Ishikawa (cell line): Measurements from ENCODE around the gene MLLT3.
A peak's percentile ranks its signal among the peaks of the same experiment; 100 is the strongest.

Experiments used
- CEBPB ChIP-seq: IDR thresholded peaks from 2 replicates; pipeline ENCODE4 v1.6.1; 2012
- CREB1 ChIP-seq: IDR thresholded peaks from 2 replicates; pipeline ENCODE4 v1.6.1; 2012; ENCODE audit warnings: low read depth
- EGR1 ChIP-seq: IDR thresholded peaks from 2 replicates; pipeline ENCODE4 v1.6.1; 2012
- EP300 ChIP-seq: IDR thresholded peaks from 2 replicates; pipeline ENCODE4 v1.6.1; 2012; ENCODE audit warnings: borderline replicate concordance
- FOXM1 ChIP-seq: IDR thresholded peaks from 2 replicates; pipeline ENCODE4 v1.6.1; 2012; ENCODE audit warnings: low read depth, borderline replicate concordance
- NFIC ChIP-seq: IDR thresholded peaks from 2 replicates; pipeline ENCODE4 v1.6.1; 2012
- RAD21 ChIP-seq: IDR thresholded peaks from 2 replicates; pipeline ENCODE4 v1.6.1; 2012; ENCODE audit warnings: low read depth
- TAF1 ChIP-seq: IDR thresholded peaks from 2 replicates; pipeline ENCODE4 v1.6.1; 2012; ENCODE audit warnings: low read depth, mild to moderate bottlenecking
- TCF12 ChIP-seq: IDR thresholded peaks from 2 replicates; pipeline ENCODE4 v1.6.1; 2012; ENCODE audit warnings: low read depth
- TEAD4 ChIP-seq: IDR thresholded peaks from 2 replicates; pipeline ENCODE4 v1.6.1; 2012
- YY1 ChIP-seq: IDR thresholded peaks from 2 replicates; pipeline ENCODE4 v1.6.1; 2012; ENCODE audit warnings: low read depth
- ZBTB7A ChIP-seq: IDR thresholded peaks from 2 replicates; pipeline ENCODE4 v1.6.1; 2012; ENCODE audit warnings: low read depth
- TF ChIP-seq, protein P1 (sequence below): IDR thresholded peaks from 2 replicates; pipeline ENCODE4 v1.6.1; 2012; ENCODE audit warnings: low read depth, mild to moderate bottlenecking
- TF ChIP-seq, protein P2 (sequence below): IDR thresholded peaks from 2 replicates; pipeline ENCODE4 v1.6.1; 2012
- TF ChIP-seq, protein P3 (sequence below): IDR thresholded peaks from 2 replicates; pipeline ENCODE4 v1.6.1; 2012

The MLLT3 gene

DNA sequence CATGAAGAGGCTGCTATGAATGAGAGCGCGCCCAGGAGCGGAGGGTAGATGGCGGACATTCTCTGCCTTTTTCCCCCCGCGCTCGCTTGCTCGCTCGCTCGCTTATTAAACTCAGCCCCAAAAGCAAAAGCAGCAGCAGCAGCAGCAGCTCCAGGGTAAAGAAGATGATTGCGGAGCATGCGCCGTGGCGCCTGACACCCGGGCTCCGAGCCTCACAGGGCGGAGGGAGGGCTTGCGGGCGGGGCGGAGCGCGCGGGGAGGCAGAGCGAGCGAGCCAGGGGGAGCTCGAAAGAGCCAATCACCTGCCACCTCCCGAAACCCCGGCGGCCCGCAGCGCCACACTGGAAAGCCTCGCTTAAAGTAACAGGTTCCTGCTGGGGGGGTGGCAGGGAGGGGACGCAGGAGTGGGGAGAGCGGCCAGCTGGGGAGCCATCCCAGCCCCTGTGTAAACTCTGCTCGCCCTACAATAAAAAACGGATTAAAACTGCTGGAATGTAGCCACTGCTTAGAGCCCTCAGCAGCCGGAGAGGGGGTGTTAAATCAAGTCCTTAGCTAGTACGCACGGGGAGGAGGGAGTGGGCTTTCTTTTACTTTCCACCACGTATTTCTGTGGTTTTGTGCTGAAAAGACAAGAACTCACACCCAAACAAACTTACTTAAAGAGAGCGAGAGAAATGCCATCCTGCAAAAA, at the start of gene MLLT3:
Gene MLLT3, minus strand, starts transcription at position 170 of the 691 bp plus-strand sequence.
- TF ChIP-seq, protein P1, sequence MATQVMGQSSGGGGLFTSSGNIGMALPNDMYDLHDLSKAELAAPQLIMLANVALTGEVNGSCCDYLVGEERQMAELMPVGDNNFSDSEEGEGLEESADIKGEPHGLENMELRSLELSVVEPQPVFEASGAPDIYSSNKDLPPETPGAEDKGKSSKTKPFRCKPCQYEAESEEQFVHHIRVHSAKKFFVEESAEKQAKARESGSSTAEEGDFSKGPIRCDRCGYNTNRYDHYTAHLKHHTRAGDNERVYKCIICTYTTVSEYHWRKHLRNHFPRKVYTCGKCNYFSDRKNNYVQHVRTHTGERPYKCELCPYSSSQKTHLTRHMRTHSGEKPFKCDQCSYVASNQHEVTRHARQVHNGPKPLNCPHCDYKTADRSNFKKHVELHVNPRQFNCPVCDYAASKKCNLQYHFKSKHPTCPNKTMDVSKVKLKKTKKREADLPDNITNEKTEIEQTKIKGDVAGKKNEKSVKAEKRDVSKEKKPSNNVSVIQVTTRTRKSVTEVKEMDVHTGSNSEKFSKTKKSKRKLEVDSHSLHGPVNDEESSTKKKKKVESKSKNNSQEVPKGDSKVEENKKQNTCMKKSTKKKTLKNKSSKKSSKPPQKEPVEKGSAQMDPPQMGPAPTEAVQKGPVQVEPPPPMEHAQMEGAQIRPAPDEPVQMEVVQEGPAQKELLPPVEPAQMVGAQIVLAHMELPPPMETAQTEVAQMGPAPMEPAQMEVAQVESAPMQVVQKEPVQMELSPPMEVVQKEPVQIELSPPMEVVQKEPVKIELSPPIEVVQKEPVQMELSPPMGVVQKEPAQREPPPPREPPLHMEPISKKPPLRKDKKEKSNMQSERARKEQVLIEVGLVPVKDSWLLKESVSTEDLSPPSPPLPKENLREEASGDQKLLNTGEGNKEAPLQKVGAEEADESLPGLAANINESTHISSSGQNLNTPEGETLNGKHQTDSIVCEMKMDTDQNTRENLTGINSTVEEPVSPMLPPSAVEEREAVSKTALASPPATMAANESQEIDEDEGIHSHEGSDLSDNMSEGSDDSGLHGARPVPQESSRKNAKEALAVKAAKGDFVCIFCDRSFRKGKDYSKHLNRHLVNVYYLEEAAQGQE, result no peak
- peak; percentile 57; the same call in 1 of the 2 replicates for TF ChIP-seq TAF1
- TF ChIP-seq, protein P2, sequence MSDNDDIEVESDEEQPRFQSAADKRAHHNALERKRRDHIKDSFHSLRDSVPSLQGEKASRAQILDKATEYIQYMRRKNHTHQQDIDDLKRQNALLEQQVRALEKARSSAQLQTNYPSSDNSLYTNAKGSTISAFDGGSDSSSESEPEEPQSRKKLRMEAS, result peak; percentile 41

DNA sequence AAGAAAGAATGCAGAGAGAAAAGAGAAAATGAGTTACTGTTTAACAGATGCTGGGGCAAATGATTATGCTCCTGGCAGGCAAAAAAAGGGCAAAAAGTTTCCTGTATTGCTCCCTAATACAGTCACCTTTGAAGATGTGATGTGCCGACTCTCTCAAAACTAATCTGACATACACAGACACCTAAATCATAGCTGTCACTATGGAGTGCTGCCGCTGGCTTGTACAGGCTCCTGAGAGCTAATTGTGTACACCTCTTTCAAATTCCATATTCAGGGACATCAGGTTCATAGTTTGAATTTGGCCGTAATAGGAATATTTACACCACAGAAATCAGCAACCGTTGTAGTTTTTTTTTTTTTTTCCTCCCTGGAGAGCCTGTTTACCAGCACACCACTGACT, 49.3 kb upstream of the MLLT3 start:
- TF ChIP-seq YY1 (no peak), TEAD4 (no peak)

DNA sequence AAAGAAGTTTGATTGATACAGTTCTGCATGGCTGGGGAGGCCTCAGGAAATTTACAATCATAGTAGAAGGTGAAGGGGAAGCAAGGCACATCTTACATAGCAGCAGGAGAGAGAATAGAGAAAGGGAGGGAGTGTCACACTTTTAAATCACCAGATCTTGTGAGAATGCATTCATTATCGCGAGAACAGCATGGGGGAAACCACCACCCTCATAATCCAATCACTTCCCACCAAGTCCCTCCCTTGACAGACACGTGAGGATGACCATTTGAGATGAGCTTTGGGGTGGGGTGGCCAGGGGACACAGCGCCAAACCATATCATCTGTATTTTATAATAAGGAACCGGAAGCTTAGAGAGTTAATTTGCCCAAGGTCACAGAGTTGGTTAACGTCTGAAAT, 48.1 kb upstream of the MLLT3 start:
- TF ChIP-seq CEBPB (no peak), EGR1 (no peak), CREB1 (no peak), EP300 (no peak)
- TF ChIP-seq, protein P3, sequence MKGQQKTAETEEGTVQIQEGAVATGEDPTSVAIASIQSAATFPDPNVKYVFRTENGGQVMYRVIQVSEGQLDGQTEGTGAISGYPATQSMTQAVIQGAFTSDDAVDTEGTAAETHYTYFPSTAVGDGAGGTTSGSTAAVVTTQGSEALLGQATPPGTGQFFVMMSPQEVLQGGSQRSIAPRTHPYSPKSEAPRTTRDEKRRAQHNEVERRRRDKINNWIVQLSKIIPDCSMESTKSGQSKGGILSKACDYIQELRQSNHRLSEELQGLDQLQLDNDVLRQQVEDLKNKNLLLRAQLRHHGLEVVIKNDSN, result no peak
- TF ChIP-seq, protein P2, result no peak

DNA sequence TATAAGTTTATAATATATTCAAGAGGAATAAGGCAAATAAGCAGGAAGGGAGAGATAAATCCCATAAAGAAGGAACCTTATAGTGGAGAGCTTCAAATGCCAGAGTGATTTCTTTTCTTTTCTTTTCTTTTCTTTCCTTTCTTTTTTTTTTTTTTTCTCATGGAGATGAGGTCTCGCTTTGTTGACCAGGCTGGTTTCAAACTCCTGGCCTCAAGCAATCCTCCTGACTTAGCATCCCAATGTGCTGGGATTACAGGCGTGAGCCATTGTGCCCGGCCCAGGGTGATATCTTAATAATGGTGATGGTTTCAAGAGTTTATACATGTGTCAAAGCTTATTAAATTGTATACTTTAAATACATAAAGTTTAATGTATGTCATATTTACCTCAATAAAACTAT, 42.2 kb upstream of the MLLT3 start:
- no peak for TF ChIP-seq YY1
- no peak for TF ChIP-seq FOXM1
- no peak for TF ChIP-seq TCF12
- no peak for TF ChIP-seq EGR1
- no peak for TF ChIP-seq EP300
- TF ChIP-seq TAF1, result no peak
- TF ChIP-seq NFIC, result no peak
- TF ChIP-seq ZBTB7A, result no peak
- TF ChIP-seq, protein P2, result no peak
- no peak for TF ChIP-seq RAD21
- TF ChIP-seq, protein P3, result no peak

DNA sequence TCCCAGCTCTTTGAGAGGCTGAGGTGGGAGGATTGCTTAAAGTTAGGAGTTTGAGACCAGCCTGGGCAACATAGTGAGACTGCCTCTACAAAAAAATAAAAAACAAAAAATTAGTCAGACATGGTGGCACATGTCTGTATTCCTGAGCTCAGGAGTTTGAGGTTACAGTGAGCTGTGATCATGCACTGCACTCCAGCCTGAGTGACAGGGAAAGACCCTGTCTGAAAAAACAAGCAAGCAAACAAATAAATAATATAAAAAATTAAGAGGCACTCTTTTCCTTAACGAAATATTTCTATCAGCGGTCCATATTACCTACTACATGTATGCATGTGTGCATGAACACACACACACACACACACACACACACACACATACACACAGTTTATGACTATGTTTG, 40.8 kb upstream of the MLLT3 start:
- TF ChIP-seq FOXM1, result no peak
- no peak for TF ChIP-seq TEAD4
- TF ChIP-seq, protein P3, result no peak
- no peak for TF ChIP-seq EP300
- TF ChIP-seq TAF1, result no peak
- TF ChIP-seq ZBTB7A, result no peak
- no peak for TF ChIP-seq NFIC
- TF ChIP-seq TCF12, result no peak
- TF ChIP-seq, protein P2, result no peak
- TF ChIP-seq EGR1, result no peak
- TF ChIP-seq CEBPB, result no peak
- TF ChIP-seq, protein P1, result no peak
- TF ChIP-seq YY1, result no peak
- TF ChIP-seq CREB1, result no peak

DNA sequence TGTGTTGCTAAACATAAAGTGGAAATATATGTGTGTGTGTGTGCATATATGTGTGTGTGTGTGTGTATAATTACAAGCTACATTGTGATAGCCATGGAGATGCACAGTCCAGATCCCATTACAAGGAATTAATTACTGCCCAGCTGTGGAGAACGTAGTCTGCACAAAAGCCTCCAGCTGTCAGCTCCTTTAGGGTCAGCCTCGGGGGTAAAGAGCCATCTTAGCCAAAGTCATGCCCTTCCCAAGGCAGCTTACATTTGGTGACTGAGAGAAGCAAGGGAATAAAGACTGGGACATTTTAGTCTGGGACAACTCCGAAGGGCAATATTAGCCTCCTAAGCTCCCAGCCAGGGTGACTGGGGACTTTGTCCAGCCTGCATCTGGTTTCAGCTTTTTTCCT, 39.9 kb upstream of the MLLT3 start:
- TF ChIP-seq NFIC (no peak), TCF12 (no peak), YY1 (no peak), CREB1 (no peak), EP300 (no peak), CEBPB (no peak), RAD21 (no peak), FOXM1 (no peak)
- TF ChIP-seq, protein P3, result no peak
